GM12892 (cell line): Measurements from ENCODE around the gene ITGA7.

Experiments
- POLR2A ChIP-seq: IDR thresholded peaks from 2 replicates; pipeline ENCODE4 v1.6.1; 2011; ENCODE audit warnings: low read depth, low read length, control low read depth
- TAF1 ChIP-seq: IDR thresholded peaks from 2 replicates; pipeline ENCODE4 v1.6.1; 2011; ENCODE audit warnings: low read depth, mild to moderate bottlenecking, control low read depth, low read length, borderline replicate concordance

DNA sequence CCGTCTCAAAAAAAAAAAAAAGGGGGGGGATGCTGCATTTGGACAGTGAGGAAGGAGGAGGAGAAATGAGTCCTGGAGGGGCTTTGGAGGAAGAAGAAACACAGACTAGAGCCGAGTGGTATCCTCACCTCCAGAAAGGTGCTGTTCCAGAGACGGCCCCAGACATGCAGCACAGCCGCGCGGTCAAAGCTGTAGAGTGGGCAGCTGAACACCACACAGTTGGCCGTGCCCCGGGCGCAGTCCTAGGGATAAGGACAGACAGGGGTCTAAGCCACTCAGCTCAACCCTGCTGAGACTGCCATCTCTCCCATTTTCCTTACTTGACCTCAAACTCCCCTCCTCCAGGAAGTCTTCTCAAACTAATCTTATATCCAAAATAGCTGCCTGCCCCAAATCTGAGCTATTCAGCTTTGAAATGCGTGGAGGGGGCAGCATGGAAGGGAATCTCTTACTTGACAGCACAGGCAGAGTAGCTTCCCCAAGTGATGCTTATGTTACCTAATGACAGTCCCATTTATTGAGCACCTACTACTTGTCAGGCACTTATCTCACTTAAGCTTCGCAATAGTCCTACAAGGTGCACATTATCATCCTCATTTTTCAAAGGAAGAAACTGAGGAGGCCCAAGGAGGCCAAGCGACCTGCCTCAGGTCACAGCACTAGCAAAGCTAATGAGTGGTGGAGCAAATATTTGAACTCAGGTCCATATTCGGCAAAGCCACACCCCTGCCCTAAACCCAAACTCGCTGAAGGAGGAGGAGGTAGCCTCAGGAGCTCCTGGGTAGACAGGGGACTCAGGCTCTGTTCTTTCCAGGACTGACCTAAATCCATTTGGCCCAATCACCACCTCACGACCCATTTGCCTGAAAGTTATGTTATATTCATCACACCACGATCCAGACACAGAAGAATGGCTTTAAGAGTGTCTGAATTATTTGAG is 18.7 kb downstream of the ITGA7 start:
- TF ChIP-seq POLR2A (no peak), TAF1 (no peak)
